ENCODE results near the gene GHRHR.

The GHRHR gene

DNA sequence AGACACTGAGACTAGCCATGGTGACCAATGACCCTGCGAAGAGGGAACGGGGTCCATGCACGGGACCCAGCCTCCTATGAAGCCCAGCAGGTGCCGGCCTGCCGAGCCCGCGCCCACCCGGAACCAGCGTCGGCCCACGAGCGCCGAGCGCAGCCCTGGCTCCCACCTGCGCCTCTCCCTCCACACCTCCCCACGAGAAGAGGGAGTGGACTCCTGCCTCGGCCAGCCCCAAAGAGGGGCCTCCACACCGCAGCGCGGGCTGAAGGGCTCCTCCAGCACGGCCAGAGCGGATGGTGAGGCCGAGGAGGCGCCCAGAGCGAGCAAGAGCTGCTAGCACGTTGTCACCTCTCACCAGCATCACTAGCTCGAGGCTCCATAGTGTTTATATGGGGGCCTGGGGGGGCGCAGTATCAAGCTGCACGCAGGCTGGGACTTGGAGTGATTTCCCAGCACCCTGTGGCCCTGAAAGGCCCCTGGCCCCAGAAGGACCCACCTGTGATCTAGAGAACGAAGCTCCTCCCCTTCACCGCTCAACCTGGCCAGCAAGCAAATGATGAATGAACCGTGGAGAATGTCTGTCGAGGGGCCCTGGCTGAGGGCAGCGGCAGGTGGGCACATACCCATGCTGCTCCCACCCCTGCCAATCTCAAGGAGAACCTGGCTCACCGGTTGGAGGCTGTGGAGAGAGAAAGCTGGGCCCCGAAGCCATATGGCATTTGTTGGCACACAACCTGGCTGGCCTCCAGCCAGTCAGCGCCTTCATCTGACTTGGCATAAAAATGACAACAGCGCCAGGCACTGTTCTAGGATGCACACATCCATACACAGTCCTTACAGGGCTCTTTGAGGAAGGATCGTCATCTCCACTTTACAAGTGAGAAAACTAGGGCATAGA, 30.7 kb downstream of the GHRHR start:
- in situ Hi-C loops (cut with HindIII; ENCODE audit: low pct_ligation_motif_present, low sequenced_read_pairs), result no loop called here
- TF ChIP-seq, protein P1, sequence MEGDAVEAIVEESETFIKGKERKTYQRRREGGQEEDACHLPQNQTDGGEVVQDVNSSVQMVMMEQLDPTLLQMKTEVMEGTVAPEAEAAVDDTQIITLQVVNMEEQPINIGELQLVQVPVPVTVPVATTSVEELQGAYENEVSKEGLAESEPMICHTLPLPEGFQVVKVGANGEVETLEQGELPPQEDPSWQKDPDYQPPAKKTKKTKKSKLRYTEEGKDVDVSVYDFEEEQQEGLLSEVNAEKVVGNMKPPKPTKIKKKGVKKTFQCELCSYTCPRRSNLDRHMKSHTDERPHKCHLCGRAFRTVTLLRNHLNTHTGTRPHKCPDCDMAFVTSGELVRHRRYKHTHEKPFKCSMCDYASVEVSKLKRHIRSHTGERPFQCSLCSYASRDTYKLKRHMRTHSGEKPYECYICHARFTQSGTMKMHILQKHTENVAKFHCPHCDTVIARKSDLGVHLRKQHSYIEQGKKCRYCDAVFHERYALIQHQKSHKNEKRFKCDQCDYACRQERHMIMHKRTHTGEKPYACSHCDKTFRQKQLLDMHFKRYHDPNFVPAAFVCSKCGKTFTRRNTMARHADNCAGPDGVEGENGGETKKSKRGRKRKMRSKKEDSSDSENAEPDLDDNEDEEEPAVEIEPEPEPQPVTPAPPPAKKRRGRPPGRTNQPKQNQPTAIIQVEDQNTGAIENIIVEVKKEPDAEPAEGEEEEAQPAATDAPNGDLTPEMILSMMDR (IDR thresholded peaks at IDR 0.05; ENCODE audit: low read depth, low read length, missing control alignments), result no peak
- H3K4me3 ChIP-seq (ENCODE audit: low read depth, low read length), result no peak overlapping the region
- H3K27ac ChIP-seq, result no peak overlapping the region
- H3K36me3 ChIP-seq (replicated peaks), result no peaks in the 10 kb centered on the region
- H3K27me3 ChIP-seq (replicated peaks), result no peaks in the 10 kb centered on the region
- no peak for DNase-seq

DNA sequence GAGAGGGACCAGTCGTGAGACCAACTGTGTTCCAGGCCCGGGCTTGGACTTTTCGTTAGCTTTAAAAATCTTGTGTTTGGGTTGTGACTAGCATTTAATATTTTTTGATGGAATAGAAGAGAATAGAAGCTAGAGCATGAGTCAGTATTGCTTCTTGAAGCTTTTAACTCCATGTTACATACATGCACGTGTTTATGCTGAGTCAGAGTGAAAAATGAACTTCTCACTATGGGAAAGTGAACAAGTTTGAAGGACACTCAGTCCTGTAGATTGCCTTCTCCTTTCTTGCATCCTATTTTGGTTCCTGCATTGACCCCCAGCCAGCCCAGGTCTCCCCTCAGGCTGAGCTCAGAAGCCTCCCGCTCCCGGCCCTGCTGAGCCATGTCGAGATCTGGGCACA, 31.8 kb downstream of the GHRHR start:
- TF ChIP-seq, protein P1 (IDR thresholded peaks at IDR 0.05; ENCODE audit: low read depth, low read length, missing control alignments), result no peak
- H3K4me3 ChIP-seq (ENCODE audit: low read depth, low read length), result no peak overlapping the region
- no peaks in the 10 kb centered on the region for H3K27me3 ChIP-seq (replicated peaks)
- in situ Hi-C loops (cut with HindIII; ENCODE audit: low pct_ligation_motif_present, low sequenced_read_pairs), result no loop called here
- H3K27ac ChIP-seq, result no peak overlapping the region
- H3K36me3 ChIP-seq (replicated peaks), result no peaks in the 10 kb centered on the region
- no peak for DNase-seq

GRCh38 chr7:30996256-30996655, 32.5 kb downstream of the GHRHR start:
- in situ Hi-C loops (cut with HindIII; ENCODE audit: low pct_ligation_motif_present, low sequenced_read_pairs), result no loop called here
- Histone ChIP-seq H3K27me3 (replicated peaks) (no peaks in the 10 kb centered on the region), H3K27ac (no peak overlapping the region), H3K36me3 (replicated peaks) (no peaks in the 10 kb centered on the region), H3K4me3 (ENCODE audit: low read depth, low read length) (no peak overlapping the region)
- no peak for DNase-seq
- TF ChIP-seq, protein P1 (IDR thresholded peaks at IDR 0.05; ENCODE audit: low read depth, low read length, missing control alignments), result no peak

DNA sequence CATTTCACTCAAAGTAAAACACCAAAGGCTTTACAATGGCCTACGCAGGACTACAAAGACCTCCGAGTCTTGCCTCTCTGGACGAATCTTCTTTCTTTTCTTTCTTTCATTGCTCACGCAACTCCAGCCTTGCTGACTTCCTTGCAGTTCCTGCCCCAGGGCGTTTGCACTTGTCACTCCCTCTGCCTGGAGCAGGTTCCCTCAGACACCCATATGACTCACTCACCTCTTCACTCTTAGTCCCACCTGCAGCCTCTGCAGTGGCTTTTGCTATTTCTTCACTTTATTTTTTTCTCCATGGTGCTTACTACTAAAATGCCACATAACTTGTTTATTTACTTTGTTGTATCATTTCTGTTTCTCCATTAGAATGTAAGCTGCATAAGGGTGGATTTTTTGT, 33.1 kb downstream of the GHRHR start:
- TF ChIP-seq, protein P1 (IDR thresholded peaks at IDR 0.05; ENCODE audit: low read depth, low read length, missing control alignments), result no peak
- DNase-seq, result no peak

DNA sequence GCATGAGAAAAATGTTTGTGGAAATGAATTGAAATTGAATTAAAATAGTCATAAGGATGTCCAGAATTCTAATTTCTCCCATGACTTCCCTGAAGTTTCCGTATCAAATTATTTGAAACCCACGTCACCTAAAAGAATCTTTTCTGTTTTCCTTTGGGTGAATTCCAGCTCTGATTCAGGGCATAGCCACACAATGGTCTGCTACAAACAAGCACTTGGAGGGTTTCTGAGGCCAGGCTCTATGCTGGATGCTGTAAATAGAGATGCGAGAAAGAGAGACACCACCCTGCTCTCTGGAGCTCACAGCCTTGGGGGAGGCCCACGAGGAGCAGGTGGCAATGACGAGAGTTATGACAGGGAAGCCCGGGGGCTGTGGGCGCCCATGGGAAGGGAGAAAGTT, 33.6 kb downstream of the GHRHR start:
- Histone ChIP-seq H3K27me3 (replicated peaks) (no peaks in the 10 kb centered on the region), H3K27ac (no peak overlapping the region), H3K4me3 (ENCODE audit: low read depth, low read length) (no peak overlapping the region), H3K36me3 (replicated peaks) (no peaks in the 10 kb centered on the region)
- TF ChIP-seq, protein P1 (IDR thresholded peaks at IDR 0.05; ENCODE audit: low read depth, low read length, missing control alignments), result no peak
- DNase-seq, result peak; percentile 27
- in situ Hi-C loops (cut with HindIII; ENCODE audit: low pct_ligation_motif_present, low sequenced_read_pairs), result no loop called here

More for the DNA sequence above, 33.1 kb downstream of the GHRHR start:
- Histone ChIP-seq H3K4me3 (ENCODE audit: low read depth, low read length) (no peak overlapping the region), H3K36me3 (replicated peaks) (no peaks in the 10 kb centered on the region), H3K27ac (no peak overlapping the region), H3K27me3 (replicated peaks) (no peaks in the 10 kb centered on the region)
- in situ Hi-C loops (cut with HindIII; ENCODE audit: low pct_ligation_motif_present, low sequenced_read_pairs), result no loop called here
